Colonic mucosa (tissue), 4 donors: ENCODE data around the gene LAIR2. TPM values are rescaled to one million over a fixed set of nuclear protein-coding genes. Genes with fewer than 3 reads are reported as not detected.

Experiments
- DNase-seq: peaks from one replicate; pipeline ENCODE4 v3.0.0-alpha.2; 2020
- H3K27ac ChIP-seq: fragments of 200-600 bp; one replicate; pipeline ENCODE4 v1.8.0; 2021
- H3K27me3 ChIP-seq: fragments of 200-600 bp; one replicate; pipeline ENCODE4 v1.8.0; 2021
- H3K36me3 ChIP-seq: fragments of 200-600 bp; one replicate; pipeline ENCODE4 v1.8.0; 2021
- H3K4me1 ChIP-seq: fragments of 200-600 bp; one replicate; pipeline ENCODE4 v1.8.0; 2021; ENCODE audit warnings: mild to moderate bottlenecking
- H3K4me3 ChIP-seq: fragments of 200-600 bp; one replicate; pipeline ENCODE4 v1.8.0; 2021
- H3K9ac ChIP-seq, 2 donors: one replicate each; pipeline ENCODE4 v1.7.0; 2013; ENCODE audit warnings: control low read depth in 2 of 2, low read depth in 2 of 2, low read length in 2 of 2
- H3K9me3 ChIP-seq: fragments of 200-600 bp; one replicate; pipeline ENCODE4 v1.8.0; 2021
- intact Hi-C: fragments of 100-400 bp; cut with DNase I; formaldehyde crosslinking; loops from one replicate; pipeline ENCODE4 v1.14.1; 2022
- total RNA-seq, 2 donors: library from RNA; stranded (reverse); fragmentation: NEBNext Ultra II Directional in 1 of 2; extraction: Animal tissue kit (Norgen Biotek cat#: 25700) in 1 of 2; gene quantifications; one replicate each; pipeline ENCODE4 v1.2.1, GENCODE V29; 2021
- TF ChIP-seq, protein P1 (sequence below): fragments of 200-600 bp; IDR thresholded peaks from one replicate; pipeline ENCODE4 v1.8.0; 2022; ENCODE audit warnings: antibody characterized with exemption, mild to moderate bottlenecking
- donor health status: healthy.
- donor health status: DM: no; HTN: no; CAD: no.
- donor health status: DM: no; HTN: no; CAD: no.

LAIR2 gene
- total RNA-seq, 2 donors from 2014 or later: 0.37 TPM; not detected in 1

GRCh38 chr19:54517483-54517882 is 14.9 kb downstream of the LAIR2 start:
- intact Hi-C loops: no loop called here
- H3K36me3 ChIP-seq: no peaks in the 10 kb centered on the region
- TF ChIP-seq, protein P1, sequence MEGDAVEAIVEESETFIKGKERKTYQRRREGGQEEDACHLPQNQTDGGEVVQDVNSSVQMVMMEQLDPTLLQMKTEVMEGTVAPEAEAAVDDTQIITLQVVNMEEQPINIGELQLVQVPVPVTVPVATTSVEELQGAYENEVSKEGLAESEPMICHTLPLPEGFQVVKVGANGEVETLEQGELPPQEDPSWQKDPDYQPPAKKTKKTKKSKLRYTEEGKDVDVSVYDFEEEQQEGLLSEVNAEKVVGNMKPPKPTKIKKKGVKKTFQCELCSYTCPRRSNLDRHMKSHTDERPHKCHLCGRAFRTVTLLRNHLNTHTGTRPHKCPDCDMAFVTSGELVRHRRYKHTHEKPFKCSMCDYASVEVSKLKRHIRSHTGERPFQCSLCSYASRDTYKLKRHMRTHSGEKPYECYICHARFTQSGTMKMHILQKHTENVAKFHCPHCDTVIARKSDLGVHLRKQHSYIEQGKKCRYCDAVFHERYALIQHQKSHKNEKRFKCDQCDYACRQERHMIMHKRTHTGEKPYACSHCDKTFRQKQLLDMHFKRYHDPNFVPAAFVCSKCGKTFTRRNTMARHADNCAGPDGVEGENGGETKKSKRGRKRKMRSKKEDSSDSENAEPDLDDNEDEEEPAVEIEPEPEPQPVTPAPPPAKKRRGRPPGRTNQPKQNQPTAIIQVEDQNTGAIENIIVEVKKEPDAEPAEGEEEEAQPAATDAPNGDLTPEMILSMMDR: no peak
- no peaks in the 10 kb centered on the region for H3K4me1 ChIP-seq
- H3K9ac ChIP-seq: no peak overlapping the region
- no peaks in the 10 kb centered on the region for H3K27me3 ChIP-seq
- peak; percentile 38 for DNase-seq
- H3K27ac ChIP-seq: no peak overlapping the region
- H3K9me3 ChIP-seq: no peaks in the 10 kb centered on the region
- no peak overlapping the region for H3K4me3 ChIP-seq

GRCh38 chr19:54518844-54519243 is 16.2 kb downstream of the LAIR2 start:
- no peak for DNase-seq
- Histone ChIP-seq H3K27ac (no peak overlapping the region), H3K4me1 (no peaks in the 10 kb centered on the region), H3K9me3 (no peaks in the 10 kb centered on the region), H3K27me3 (no peaks in the 10 kb centered on the region), H3K36me3 (no peaks in the 10 kb centered on the region), H3K4me3 (no peak overlapping the region), H3K9ac (no peak overlapping the region)
- intact Hi-C loops: no loop called here
- TF ChIP-seq, protein P1: no peak

DNA sequence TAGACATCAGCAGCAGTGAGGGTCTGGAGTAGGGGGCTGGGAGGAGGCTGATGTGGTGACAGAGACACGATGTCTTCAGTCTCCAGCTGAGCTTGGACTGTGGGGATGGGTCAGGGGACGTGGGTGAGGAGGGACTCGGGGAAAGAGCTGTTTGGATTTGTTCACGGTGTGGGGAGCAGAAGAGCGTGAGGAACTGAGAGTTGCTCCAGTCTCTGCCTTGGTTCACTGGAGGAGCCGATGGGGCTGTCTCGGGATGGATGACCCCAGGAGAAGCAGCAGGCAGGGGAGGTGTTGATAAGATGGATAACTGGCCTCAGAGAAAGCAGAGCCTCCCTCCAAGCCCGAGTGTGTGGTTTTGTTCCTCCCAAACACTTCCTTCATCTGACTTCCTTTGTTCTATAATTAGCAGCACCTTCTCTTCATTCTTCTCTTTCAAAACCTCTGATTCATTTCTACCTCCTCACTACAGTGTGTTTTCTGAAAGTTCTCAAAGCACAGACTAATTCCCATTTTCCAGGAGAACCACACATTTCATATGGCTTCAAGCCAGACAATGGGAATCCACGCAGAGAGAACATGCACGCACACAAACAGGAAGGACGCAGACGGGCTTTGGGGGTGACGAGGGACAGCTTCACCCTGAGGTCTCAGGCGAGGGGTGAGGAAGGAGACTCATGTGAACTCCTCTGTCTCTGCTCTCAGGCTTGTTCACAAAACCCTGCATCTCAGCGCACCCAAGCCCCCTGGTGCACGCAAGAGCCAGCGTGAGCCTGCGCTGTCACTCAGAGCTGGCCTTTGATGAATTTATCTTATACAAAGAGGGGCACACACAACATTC is 18.6 kb downstream of the LAIR2 start:
- no peak for DNase-seq
- H3K9me3 ChIP-seq: no peaks in the 10 kb centered on the region
- no peaks in the 10 kb centered on the region for H3K36me3 ChIP-seq
- no peak overlapping the region for H3K9ac ChIP-seq
- H3K27me3 ChIP-seq: no peaks in the 10 kb centered on the region
- intact Hi-C loops: no loop called here
- TF ChIP-seq, protein P1: no peak
- H3K27ac ChIP-seq: no peak overlapping the region
- H3K4me1 ChIP-seq: no peaks in the 10 kb centered on the region
- H3K4me3 ChIP-seq: no peak overlapping the region

- Histone ChIP-seq H3K4me3 (no peak overlapping the region), H3K9ac (no peak overlapping the region), H3K36me3 (no peaks in the 10 kb centered on the region), H3K4me1 (no peaks in the 10 kb centered on the region), H3K27me3 (no peaks in the 10 kb centered on the region), H3K27ac (no peak overlapping the region), H3K9me3 (no peaks in the 10 kb centered on the region)
- no peak for DNase-seq
- TF ChIP-seq, protein P1: no peak
- intact Hi-C loops: no loop called here
Observed at GRCh38 chr19:54521860-54522513, 19.4 kb downstream of the LAIR2 start.

- DNase-seq: no peak
- no peaks in the 10 kb centered on the region for H3K27me3 ChIP-seq
- no peak overlapping the region for H3K9ac ChIP-seq
- H3K9me3 ChIP-seq: no peaks in the 10 kb centered on the region
- TF ChIP-seq, protein P1: no peak
- no peak overlapping the region for H3K27ac ChIP-seq
- H3K36me3 ChIP-seq: no peaks in the 10 kb centered on the region
- intact Hi-C loops: no loop called here
- no peaks in the 10 kb centered on the region for H3K4me1 ChIP-seq
- no peak overlapping the region for H3K4me3 ChIP-seq
Observed at GRCh38 chr19:54523403-54523802, 20.8 kb downstream of the LAIR2 start.
